ENCODE data around the gene ALG8.

The ALG8 gene

GRCh38 chr11:78164471-78164870, 25.0 kb upstream of the ALG8 start:
- no peak for TF ChIP-seq CTCF (IDR thresholded peaks at IDR 0.05)

DNA sequence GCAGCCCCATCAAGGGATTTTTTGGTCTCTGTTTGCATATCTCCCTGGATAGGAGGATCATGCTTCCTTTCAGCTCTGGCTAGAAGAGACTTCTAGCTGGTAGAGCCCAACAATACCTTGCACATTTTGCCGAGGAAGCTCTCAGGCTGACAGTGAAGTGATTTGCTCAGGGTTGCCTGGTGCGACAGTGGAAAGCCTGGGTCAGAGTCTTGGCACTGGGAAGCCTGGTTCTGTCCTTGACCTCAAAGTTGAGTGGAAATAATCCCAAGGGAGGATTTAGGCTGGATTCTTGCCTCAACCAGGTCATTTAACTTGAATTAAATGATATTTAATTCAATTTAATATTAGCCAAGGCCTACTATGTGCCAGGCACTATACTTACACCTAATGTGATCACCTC, 24.4 kb upstream of the ALG8 start:
- no peak for TF ChIP-seq CTCF (IDR thresholded peaks at IDR 0.05)

DNA sequence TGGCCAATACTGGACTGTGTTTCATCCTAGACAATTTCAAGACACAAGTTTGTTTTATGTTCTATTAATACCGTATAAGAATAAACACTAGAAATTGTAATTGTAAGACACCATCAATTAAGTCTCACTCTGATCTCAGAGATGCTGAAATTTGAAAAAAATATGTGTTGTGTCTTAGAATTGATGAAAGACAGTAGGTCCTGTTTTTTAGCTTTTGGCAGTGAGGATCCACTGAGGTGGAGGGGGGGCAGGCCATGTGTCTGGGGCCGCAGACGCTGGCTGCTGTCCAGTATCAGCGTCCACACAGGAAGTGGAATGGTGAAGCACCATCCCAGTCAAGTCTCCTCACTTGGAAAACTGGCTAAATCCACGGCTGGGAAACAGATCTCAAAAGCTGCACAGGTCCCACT, 22.5 kb upstream of the ALG8 start:
- no peak for TF ChIP-seq CTCF (IDR thresholded peaks at IDR 0.05)

DNA sequence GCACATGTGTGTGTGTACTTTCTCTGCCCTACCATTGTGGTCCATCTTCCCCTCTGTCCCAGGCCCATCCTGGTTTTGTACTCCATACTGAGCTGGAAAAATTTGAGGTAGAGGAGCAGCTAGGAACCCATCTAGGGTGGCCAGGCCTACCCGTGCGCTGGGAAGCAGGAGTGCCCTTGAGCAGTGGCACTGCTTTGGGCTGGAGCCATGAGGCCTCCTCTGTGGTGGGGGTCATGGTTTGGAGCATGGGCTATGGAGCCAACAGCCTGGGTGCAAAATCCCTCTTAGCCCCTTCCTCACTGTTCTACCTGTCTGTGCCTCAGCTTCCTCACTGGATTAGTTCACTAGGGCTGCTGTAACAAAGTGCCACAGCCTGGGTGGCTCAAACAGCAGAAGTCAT, 21.9 kb upstream of the ALG8 start:
- no peak for TF ChIP-seq CTCF (IDR thresholded peaks at IDR 0.05)

GRCh38 chr11:78160557-78160956, 21.1 kb upstream of the ALG8 start:
- TF ChIP-seq CTCF (IDR thresholded peaks at IDR 0.05) = no peak

- TF ChIP-seq CTCF (IDR thresholded peaks at IDR 0.05) = no peak
Measured at GRCh38 chr11:78158987-78159652, 19.7 kb upstream of the ALG8 start.

DNA sequence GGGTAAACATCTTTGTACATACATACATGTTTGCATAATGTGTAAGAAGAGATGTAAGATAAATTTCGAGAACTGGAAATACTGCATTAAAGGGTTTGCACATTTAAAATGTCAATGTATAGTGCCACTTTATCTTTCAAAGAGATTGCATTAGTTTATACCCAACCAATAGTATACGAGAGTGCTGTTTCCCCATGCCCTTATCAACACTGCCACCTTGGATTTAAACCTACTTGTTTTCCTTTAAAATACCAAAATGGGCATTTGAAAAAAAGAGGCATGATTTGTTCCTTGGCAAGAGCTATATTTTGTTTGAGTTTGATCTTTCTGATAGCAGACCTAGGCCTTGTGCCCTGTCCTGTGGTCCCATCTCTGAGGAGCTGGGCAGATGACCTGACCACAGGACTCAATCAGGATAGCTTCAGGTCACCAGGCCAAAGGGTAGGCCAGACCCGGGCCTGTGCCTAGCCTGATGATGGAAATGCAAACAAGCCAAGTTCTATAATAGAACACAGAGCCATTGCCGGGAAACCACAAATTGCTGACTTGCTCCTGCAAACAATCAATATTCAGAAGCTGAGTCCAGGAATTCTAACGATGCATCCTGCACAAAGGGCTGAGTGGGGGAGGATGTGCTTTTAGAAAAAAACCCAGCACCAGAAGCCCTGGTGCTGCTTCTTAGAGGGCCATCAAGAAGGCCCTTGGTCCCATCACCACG, 16.9 kb upstream of the ALG8 start:
- no peak for TF ChIP-seq CTCF (IDR thresholded peaks at IDR 0.05)
